CD14-positive monocyte (primary cell): ENCODE measurements around the gene STXBP4. TPM values are rescaled to one million over a fixed set of nuclear protein-coding genes. Genes with fewer than 3 reads are reported as not detected.

Experiments
- DNase-seq, 3 donors: peaks; one replicate each; pipeline ENCODE4 v3.0.0-alpha.2; 2011 to 2022
- H2AFZ ChIP-seq: 2 replicates; pipeline ENCODE4 v1.6.0; 2012; ENCODE audit warnings: mild to moderate bottlenecking, low read depth, low read length, inconsistent platforms; ENCODE audit not compliant: insufficient read depth, poor library complexity, severe bottlenecking
- H3K27ac ChIP-seq, 2 donors: 1 replicate in 1 of 2; 2 replicates in 1 of 2; pipeline ENCODE4 v1.5.1; 2012 to 2013; ENCODE audit warnings: low read length in 2 of 2, control low read depth in 1 of 2, inconsistent platforms in 1 of 2, low read depth in 1 of 2, mild to moderate bottlenecking in 1 of 2
- H3K27me3 ChIP-seq, 2 donors: one replicate each; pipeline versions ENCODE4 v1.6.0 to v1.6.1; 2011 to 2013; ENCODE audit warnings: low read length in 2 of 2; ENCODE audit not compliant: control insufficient read depth in 2 of 2, insufficient read depth in 2 of 2
- H3K36me3 ChIP-seq, 2 donors: replicated peaks in 1 of 2; 1 replicate in 1 of 2; 2 replicates in 1 of 2; pipeline versions ENCODE4 v1.5.1 to v1.6.1; 2012 to 2013; ENCODE audit warnings: low read length in 2 of 2, control low read depth in 1 of 2, inconsistent platforms in 1 of 2, mild to moderate bottlenecking in 1 of 2; ENCODE audit not compliant: insufficient read depth in 2 of 2, control insufficient read depth in 1 of 2
- H3K4me1 ChIP-seq, 2 donors: 1 replicate in 1 of 2; 2 replicates in 1 of 2; pipeline versions ENCODE4 v1.5.1 to v1.6.1; 2012 to 2013; ENCODE audit warnings: low read length in 2 of 2, control low read depth in 1 of 2, inconsistent platforms in 1 of 2, mild to moderate bottlenecking in 1 of 2, moderate library complexity in 1 of 2; ENCODE audit not compliant: insufficient read depth in 2 of 2, control insufficient read depth in 1 of 2
- H3K4me2 ChIP-seq: replicated peaks from 2 replicates; pipeline ENCODE3; 2012; ENCODE audit warnings: low read length, moderate library complexity, mild to moderate bottlenecking; ENCODE audit not compliant: poor library complexity, severe bottlenecking; ENCODE audit errors: extremely low read depth
- H3K4me3 ChIP-seq, 3 experiments: fragments of 200-600 bp in 1 of 3; sonication (generic) in 1 of 3; replicated peaks in 1 of 3; 1 replicate in 2 of 3; 2 replicates in 1 of 3; pipeline ENCODE4 v1.5.1; 2011 to 2013; ENCODE audit warnings: low read length in 3 of 3, mild to moderate bottlenecking in 3 of 3, control low read depth in 2 of 3, low read depth in 2 of 3, inconsistent platforms in 1 of 3, moderate library complexity in 1 of 3
- H3K79me2 ChIP-seq: 2 replicates; pipeline ENCODE4 v1.6.0; 2012; ENCODE audit warnings: mild to moderate bottlenecking, control low read depth, inconsistent platforms, low read length, moderate library complexity; ENCODE audit not compliant: insufficient read depth
- H3K9ac ChIP-seq: 2 replicates; pipeline ENCODE4 v1.6.0; 2017; ENCODE audit warnings: low read length, mild to moderate bottlenecking; ENCODE audit not compliant: insufficient read depth, poor library complexity, severe bottlenecking
- H3K9me3 ChIP-seq, 2 donors: replicated peaks in 1 of 2; 1 replicate in 1 of 2; 2 replicates in 1 of 2; pipeline versions ENCODE4 v1.5.1 to v1.6.1; 2012 to 2013; ENCODE audit warnings: low read length in 2 of 2, control low read depth in 1 of 2; ENCODE audit not compliant: control insufficient read depth in 1 of 2, insufficient read depth in 1 of 2
- H4K20me1 ChIP-seq: 2 replicates; pipeline ENCODE4 v1.6.0; 2012; ENCODE audit warnings: mild to moderate bottlenecking, low read length, control low read depth, moderate library complexity; ENCODE audit not compliant: insufficient read depth
- H3K27ac Mint-ChIP-seq, 7 donors: one replicate each; pipeline ENCODE4 v1.8.0; 2020; ENCODE audit warnings: mild to moderate bottlenecking in 7 of 7, mixed read lengths in 7 of 7, moderate library complexity in 6 of 7, inconsistent platforms in 2 of 7
- H3K27me3 Mint-ChIP-seq, 3 donors: one replicate each; pipeline ENCODE4 v1.8.0; 2021 to 2022; ENCODE audit warnings: low read depth in 3 of 3, mild to moderate bottlenecking in 3 of 3, mixed read lengths in 3 of 3, moderate library complexity in 3 of 3, inconsistent platforms in 1 of 3
- H3K36me3 Mint-ChIP-seq, 2 donors: one replicate each; pipeline ENCODE4 v1.8.0; 2020; ENCODE audit warnings: mixed read lengths in 2 of 2, inconsistent platforms in 1 of 2, mild to moderate bottlenecking in 1 of 2
- H3K4me1 Mint-ChIP-seq: one replicate; pipeline ENCODE4 v1.8.0; 2020; ENCODE audit warnings: mild to moderate bottlenecking, mixed read lengths
- H3K4me3 Mint-ChIP-seq, 2 donors: one replicate each; pipeline ENCODE4 v1.8.0; 2020; ENCODE audit warnings: mild to moderate bottlenecking in 2 of 2, mixed read lengths in 2 of 2, moderate library complexity in 1 of 2
- H3K9me3 Mint-ChIP-seq, 7 donors: one replicate each; pipeline ENCODE4 v1.8.0; 2020 to 2022; ENCODE audit warnings: mixed read lengths in 7 of 7, mild to moderate bottlenecking in 6 of 7, moderate library complexity in 6 of 7, inconsistent platforms in 2 of 7
- WGBS: methylation state at CpG from one replicate; pipeline ENCODE4 v1.1.5; 2013; ENCODE audit warnings: missing lambda C conversion rate; ENCODE audit not compliant: insufficient coverage; 5-methylcytosine and 5-hydroxymethylcytosine counted together
- intact Hi-C, 2 donors: fragments of 100-400 bp; cut with micrococcal nuclease; formaldehyde crosslinking; loops; one replicate each; pipeline versions ENCODE4 v1.15.0 to v1.15.1; 2023
- polyA plus RNA-seq, 3 donors: library from polyadenylated mRNA; depleted of rRNA in 1 of 3; unstranded in 2 of 3; stranded (reverse) in 1 of 3; fragments of 300-500 nt in 2 of 3; fragments of >200 nt in 1 of 3; fragmentation: Illumina TruSeq in 2 of 3; gene quantifications; 1 replicate in 2 of 3; 2 replicates in 1 of 3; pipeline ENCODE4 v1.2.3, GENCODE V29; 2012 to 2021
- TF ChIP-seq, protein P1 (sequence below): fragments of 200-600 bp; IDR thresholded peaks from one replicate; pipeline ENCODE4 v1.8.0; 2022; ENCODE audit warnings: antibody characterized with exemption, mild to moderate bottlenecking

The STXBP4 gene
- polyA plus RNA-seq, 3 donors = 0.27 to 1.8 (median 0.44) TPM

- 15% methylated on average over 3 of the region's 5 CpGs for WGBS
- intact Hi-C loops = no loop called here
- peaks cover 0 to 6% (median 3%) of the 10 kb centered on the region in 7 donors for H3K9me3 Mint-ChIP-seq
Measured at GRCh38 chr17:55201308-55201932, 232.9 kb downstream of the STXBP4 start.

GRCh38 chr17:55202896-55203295 lies 234.3 kb downstream of the STXBP4 start:
- Mint-ChIP-seq H3K9me3 (peaks cover 0 to 6% (median 0%) of the 10 kb centered on the region in 7 donors), H3K4me3 (no peak overlapping the region), H3K4me1 (no peaks in the 10 kb centered on the region), H3K27ac (no peak overlapping the region), H3K27me3 (peaks cover 0 to 3% (median 1%) of the 10 kb centered on the region in 3 donors), H3K36me3 (no peaks in the 10 kb centered on the region)
- Histone ChIP-seq H3K27me3 (no peaks in the 10 kb centered on the region), H3K27ac (no peak overlapping the region), H3K79me2 (no peaks in the 10 kb centered on the region), H3K9ac (no peak overlapping the region), H3K4me3 (no peak overlapping the region), H3K36me3 (no peaks in the 10 kb centered on the region), H3K4me2 (no peak overlapping the region), H3K4me1 (no peaks in the 10 kb centered on the region), H3K9me3 (no peaks in the 10 kb centered on the region), H2AFZ (no peak overlapping the region), H4K20me1 (no peaks in the 10 kb centered on the region)
- DNase-seq = no peak
- no CpG with 5 or more reads among the region's 2 CpGs for WGBS
- intact Hi-C loops = no loop called here
- TF ChIP-seq, protein P1, sequence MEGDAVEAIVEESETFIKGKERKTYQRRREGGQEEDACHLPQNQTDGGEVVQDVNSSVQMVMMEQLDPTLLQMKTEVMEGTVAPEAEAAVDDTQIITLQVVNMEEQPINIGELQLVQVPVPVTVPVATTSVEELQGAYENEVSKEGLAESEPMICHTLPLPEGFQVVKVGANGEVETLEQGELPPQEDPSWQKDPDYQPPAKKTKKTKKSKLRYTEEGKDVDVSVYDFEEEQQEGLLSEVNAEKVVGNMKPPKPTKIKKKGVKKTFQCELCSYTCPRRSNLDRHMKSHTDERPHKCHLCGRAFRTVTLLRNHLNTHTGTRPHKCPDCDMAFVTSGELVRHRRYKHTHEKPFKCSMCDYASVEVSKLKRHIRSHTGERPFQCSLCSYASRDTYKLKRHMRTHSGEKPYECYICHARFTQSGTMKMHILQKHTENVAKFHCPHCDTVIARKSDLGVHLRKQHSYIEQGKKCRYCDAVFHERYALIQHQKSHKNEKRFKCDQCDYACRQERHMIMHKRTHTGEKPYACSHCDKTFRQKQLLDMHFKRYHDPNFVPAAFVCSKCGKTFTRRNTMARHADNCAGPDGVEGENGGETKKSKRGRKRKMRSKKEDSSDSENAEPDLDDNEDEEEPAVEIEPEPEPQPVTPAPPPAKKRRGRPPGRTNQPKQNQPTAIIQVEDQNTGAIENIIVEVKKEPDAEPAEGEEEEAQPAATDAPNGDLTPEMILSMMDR = no peak

More at GRCh38 chr17:55201308-55201932, 232.9 kb downstream of the STXBP4 start:
- no peaks in the 10 kb centered on the region for H3K9me3 ChIP-seq
- H3K36me3 ChIP-seq = no peaks in the 10 kb centered on the region
- H3K27me3 Mint-ChIP-seq = peaks cover 0 to 1% (median 0%) of the 10 kb centered on the region in 3 donors
- no peak overlapping the region for H2AFZ ChIP-seq
- H3K4me1 Mint-ChIP-seq = peaks cover 2% of the 10 kb centered on the region
- no peak overlapping the region for H3K4me2 ChIP-seq
- no peak overlapping the region for H3K9ac ChIP-seq
- no peaks in the 10 kb centered on the region for H3K4me1 ChIP-seq
- H3K27me3 ChIP-seq = no peaks in the 10 kb centered on the region
- no peak overlapping the region for H3K27ac ChIP-seq
- H3K4me3 Mint-ChIP-seq = no peak overlapping the region
- H3K4me3 ChIP-seq = no peak overlapping the region
- no peaks in the 10 kb centered on the region for H3K79me2 ChIP-seq
- no peaks in the 10 kb centered on the region for H4K20me1 ChIP-seq
- DNase-seq = no peak
- H3K27ac Mint-ChIP-seq = no peak overlapping the region
- TF ChIP-seq, protein P1 = no peak
- H3K36me3 Mint-ChIP-seq = no peaks in the 10 kb centered on the region
